DMS 273 (cell line): ENCODE results near the gene IRGQ.
A peak's percentile ranks its signal among the peaks of the same experiment; 100 is the strongest.

ENCODE experiments used
- DNase-seq: peaks from one replicate; lab custom pipeline; 2025; ENCODE audit not compliant: unreplicated experiment; lab: John Stamatoyannopoulos, UW

IRGQ gene

DNA sequence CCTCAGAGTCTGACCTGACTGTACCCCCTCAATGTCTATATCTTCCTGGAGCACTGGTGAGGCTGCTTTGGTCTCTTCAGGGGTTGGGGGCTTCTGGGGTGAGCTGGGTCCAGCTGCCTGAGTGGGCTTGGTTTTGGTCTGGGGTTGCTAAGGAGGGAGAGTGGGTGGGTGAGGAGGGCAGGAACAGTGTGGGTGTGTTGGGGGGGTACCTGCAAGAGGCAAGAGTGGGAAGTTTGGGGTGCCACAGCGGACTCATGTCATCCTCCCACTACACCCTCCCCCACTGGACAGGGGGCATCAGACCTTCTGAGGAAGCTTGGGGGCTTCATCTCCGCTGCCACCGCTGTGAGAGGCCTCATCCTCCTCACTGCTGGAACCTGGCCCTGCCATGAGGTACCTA lies 49.4 kb downstream of the IRGQ start:
- no peak for DNase-seq

DNA sequence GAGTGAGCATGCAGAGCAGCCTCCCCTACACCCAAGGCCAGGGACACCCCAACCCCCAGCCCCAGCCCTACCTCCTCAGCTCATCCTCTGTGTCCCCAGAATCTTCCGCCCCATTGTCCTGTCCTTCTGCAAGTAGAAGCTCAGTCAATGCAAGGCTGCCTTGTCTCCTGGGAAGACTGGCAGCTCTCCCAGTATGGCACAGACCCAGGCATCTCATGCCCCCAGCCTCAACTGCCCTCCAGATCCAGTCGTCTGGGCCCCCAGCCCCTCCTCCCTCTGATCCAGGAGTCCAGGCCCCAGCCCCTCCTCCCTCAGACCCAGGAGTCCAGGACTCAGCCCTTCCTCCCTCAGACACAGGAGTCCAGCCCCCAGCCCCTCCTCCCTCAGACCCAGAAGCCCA lies 50.0 kb downstream of the IRGQ start:
- DNase-seq, result no peak

DNA sequence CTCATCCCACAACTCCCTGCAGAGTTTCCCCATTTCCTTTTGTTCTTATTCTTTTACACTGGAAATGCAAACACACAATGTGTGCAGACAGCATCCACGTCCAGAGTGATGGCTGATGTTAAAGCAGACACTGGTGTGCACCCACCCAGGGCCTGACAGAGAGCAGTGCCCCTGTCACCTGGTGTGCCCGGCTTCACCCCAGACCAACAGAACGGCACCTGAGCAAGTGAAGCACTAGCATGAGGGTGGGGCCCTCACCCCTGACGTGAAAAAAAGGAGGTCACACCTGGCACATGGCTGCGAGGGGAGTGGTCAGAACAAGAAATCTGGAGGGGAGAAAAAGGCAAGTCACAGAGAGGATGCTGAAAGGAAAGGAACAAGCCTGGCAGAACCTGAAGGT lies 50.7 kb downstream of the IRGQ start:
- DNase-seq, result no peak

DNA sequence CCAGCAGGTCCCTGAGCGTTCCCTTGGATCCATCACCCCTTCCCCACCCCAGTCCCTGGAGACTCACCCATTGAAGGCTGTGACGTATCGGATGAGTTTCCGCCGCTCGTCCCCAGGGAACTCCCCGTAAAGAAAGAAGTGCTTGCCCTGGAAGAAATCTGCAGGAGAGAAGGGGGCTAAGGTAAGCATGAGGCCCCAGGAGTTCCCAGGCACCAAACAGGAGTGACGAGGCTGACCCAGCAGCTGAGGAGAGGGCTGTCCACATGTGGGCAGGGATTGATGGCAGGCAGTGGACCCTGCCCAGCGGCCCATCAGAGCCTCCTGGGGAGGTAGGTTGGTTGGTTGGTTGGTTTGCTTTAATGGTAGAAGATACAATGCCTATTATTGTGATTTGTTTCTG lies 51.9 kb downstream of the IRGQ start:
- DNase-seq, result no peak

DNA sequence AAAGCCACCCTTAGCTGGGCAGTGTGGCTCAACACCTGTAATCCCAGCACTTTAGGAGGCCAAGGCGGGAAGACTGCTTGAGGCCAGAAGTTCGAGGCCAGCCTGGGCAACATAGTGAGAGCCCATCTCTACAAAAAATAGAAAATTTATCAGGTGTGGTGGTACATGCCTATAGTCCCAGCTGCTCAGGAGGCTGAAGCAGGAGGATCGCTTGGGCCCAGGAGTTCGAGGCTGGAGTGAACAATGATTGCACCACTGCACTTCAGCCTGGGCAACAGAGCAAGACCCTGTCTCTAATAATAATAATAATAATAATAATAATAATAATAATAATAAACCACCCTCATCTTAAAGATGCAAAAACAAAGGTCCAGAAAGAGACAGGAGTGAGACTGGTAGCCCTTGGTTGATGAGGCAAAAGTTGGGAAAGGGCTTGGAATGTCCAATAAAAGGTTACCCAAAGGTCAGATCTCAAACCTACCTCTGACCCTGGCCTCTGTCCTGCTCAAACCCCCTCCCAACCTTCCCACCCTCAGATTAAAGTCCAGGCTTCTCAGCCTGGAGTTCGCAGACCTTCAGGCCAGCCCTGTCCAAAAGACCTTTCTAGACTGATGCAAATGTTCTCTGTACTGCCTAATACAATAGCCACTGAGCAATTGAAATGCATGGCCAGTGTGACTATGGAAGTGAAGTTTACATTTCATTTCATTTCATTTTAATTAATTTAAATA lies 53.8 kb downstream of the IRGQ start:
- DNase-seq, result no peak

DNA sequence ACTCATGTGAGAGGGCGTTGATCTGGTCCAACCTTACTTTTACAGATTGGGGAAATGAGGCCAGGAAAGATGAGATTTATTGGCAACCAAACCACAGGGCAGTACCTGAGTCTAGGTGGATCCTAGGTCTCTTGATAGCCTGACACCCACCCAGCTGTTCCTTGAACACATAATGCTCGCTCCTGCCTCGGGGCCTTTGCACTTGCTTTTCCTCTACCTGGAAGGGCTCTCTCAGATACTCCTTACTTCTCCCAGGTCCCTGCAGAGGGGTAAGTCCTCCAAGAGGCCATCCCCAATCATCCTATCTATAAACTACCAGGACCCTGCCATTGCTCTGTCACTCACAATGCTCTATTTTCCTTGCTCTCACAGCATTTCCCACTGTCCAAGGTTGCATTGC lies 55.6 kb downstream of the IRGQ start:
- DNase-seq, result no peak

DNA sequence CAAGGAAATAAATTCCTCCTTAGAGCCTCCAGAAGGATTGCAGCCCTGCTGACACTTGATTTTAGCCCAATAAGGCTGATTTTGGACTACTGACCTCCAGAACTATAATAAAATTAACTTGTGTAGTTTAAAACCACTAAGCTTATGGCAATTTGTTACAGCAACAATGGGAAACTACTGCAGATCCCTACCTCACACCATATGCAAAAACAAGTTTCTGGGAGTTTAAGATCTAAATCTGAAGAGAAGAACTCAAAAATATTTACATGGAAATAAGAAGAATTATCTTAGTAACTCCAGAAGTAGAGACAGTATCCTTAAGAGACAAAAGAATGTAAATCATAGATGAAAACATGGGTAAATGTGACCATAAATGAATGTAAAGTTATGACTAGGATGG lies 57.0 kb downstream of the IRGQ start:
- no peak for DNase-seq

DNA sequence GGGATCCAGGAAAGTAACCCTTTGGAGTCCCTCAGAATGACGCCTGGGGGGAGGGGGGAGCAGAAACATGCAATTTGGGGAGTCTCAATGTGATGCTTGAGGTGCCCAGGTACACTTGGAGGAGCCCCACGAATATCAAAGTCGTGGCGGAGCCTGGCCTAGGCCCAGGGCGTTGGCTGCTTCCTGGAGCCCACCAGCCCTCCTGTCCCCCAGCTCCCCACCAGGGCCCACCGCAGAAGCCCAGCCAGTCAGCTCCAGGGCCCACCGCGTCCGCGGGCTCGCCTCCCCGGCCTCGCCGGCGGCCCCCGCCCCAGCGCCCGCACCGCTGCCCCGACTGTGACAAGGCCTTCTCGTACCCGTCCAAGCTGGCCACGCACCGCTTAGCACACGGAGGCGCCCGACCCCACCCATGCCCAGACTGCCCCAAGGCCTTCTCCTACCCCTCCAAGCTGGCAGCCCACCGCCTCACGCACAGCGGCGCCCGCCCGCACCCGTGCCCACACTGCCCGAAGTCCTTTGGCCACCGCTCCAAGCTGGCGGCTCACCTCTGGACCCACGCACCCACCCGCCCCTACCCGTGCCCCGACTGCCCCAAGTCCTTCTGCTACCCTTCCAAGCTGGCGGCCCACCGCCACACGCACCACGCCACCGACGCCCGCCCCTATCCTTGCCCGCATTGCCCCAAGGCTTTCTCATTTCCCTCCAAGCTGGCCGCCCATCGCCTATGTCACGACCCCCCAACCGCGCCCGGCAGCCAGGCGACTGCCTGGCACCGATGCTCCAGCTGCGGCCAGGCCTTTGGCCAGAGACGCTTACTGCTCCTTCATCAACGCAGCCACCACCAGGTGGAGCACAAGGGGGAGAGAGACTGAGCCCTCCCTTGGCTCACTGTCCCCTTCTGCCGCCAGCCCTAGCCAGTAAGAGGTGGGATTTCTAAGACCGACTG lies 60.8 kb downstream of the IRGQ start:
- DNase-seq, result peak; percentile 71
